Limb (tissue), 2 donors: ENCODE measurements around the gene MSI2.

ENCODE experiments used
- DNase-seq, 2 donors: peaks; one replicate each; pipeline ENCODE4 v3.0.0-alpha.2; 2016; ENCODE audit errors: extremely low spot score in 2 of 2

Gene MSI2

GRCh38 chr17:57629886-57630285 lies 373.6 kb downstream of the MSI2 start:
- no peak for DNase-seq

GRCh38 chr17:57630736-57631135 lies 374.4 kb downstream of the MSI2 start:
- no peak for DNase-seq

GRCh38 chr17:57631871-57632270 lies 375.5 kb downstream of the MSI2 start:
- no peak for DNase-seq

- DNase-seq, result no peak
Measured at GRCh38 chr17:57632294-57632693, 376.0 kb downstream of the MSI2 start.

- DNase-seq, result no peak
Measured at GRCh38 chr17:57633236-57633635, 376.9 kb downstream of the MSI2 start.

GRCh38 chr17:57634713-57635465 lies 378.6 kb downstream of the MSI2 start:
- no peak for DNase-seq

GRCh38 chr17:57636274-57636673 lies 380.0 kb downstream of the MSI2 start:
- no peak for DNase-seq

- DNase-seq, result no peak
Measured at GRCh38 chr17:57636985-57637665, 380.8 kb downstream of the MSI2 start.

GRCh38 chr17:57637666-57638010 lies 381.3 kb downstream of the MSI2 start:
- no peak for DNase-seq

GRCh38 chr17:57638284-57638683 lies 382.0 kb downstream of the MSI2 start:
- no peak for DNase-seq

- DNase-seq, result no peak
Measured at GRCh38 chr17:57639381-57639780, 383.1 kb downstream of the MSI2 start.

GRCh38 chr17:57640079-57640478 lies 383.8 kb downstream of the MSI2 start:
- no peak for DNase-seq

GRCh38 chr17:57641761-57642160 lies 385.4 kb downstream of the MSI2 start:
- no peak for DNase-seq

GRCh38 chr17:57643062-57643461 lies 386.7 kb downstream of the MSI2 start:
- DNase-seq, result no peak

GRCh38 chr17:57644326-57644725 lies 388.0 kb downstream of the MSI2 start:
- DNase-seq, result no peak

GRCh38 chr17:57645950-57646665 lies 389.8 kb downstream of the MSI2 start:
- no peak for DNase-seq

GRCh38 chr17:57648720-57649119 lies 392.4 kb downstream of the MSI2 start:
- DNase-seq, result no peak

GRCh38 chr17:57649191-57649590 lies 392.9 kb downstream of the MSI2 start:
- DNase-seq, result no peak

- no peak for DNase-seq
Measured at GRCh38 chr17:57649731-57650484, 393.6 kb downstream of the MSI2 start.

- no peak for DNase-seq
Measured at GRCh38 chr17:57650548-57650947, 394.2 kb downstream of the MSI2 start.

GRCh38 chr17:57651451-57651850 lies 395.1 kb downstream of the MSI2 start:
- no peak for DNase-seq

- DNase-seq, result no peak
Measured at GRCh38 chr17:57651996-57652395, 395.7 kb downstream of the MSI2 start.
